Panc1 (cell line): ENCODE measurements around the gene MOB3C. TPM values are rescaled to one million over a fixed set of nuclear protein-coding genes. Genes with fewer than 3 reads are reported as not detected.

Experiments
- ATAC-seq: fragments of 200-7000 bp; cut with Tn5 transposase; 2 replicates; pipeline ENCODE4 v1.9.1; 2020; ENCODE audit warnings: mild to moderate bottlenecking, moderate library complexity
- BruUV-seq: library from RNA; stranded (reverse); fragments of 400-500 nt; replicated peaks from 2 replicates; lab custom pipeline; 2021; lab: Mats Ljungman, UMichigan
- CTCF ChIA-PET: fragments of 300-600 bp; sonication (Branson Sonifier 250); formaldehyde crosslinking; loops from one replicate; lab custom pipeline; 2022; ENCODE audit warnings: antibody characterized with exemption; lab: Charles Lee
- POLR2A ChIA-PET: fragments of 300-600 bp; sonication (Branson Sonifier 250); formaldehyde crosslinking; loops from one replicate; lab custom pipeline; 2022; ENCODE audit warnings: antibody characterized with exemption; lab: Charles Lee
- DNase-seq: peaks from one replicate; pipeline ENCODE4 v3.0.0-alpha.2; 2010; ENCODE audit warnings: low read depth, low spot score
- H3K27ac ChIP-seq: 2 replicates; pipeline ENCODE4 v1.5.1; 2011; ENCODE audit warnings: mild to moderate bottlenecking, low read length, inconsistent platforms
- H3K27me3 ChIP-seq: fragments of 200-500 bp; sonication (Bioruptor generic); 2 replicates; pipeline ENCODE4 v1.6.0; 2014; ENCODE audit warnings: low read length, inconsistent platforms; ENCODE audit not compliant: control insufficient read depth, insufficient read depth
- H3K36me3 ChIP-seq: fragments of 200-500 bp; sonication (Bioruptor generic); 2 replicates; pipeline ENCODE4 v1.5.1; 2014; ENCODE audit warnings: inconsistent platforms, mild to moderate bottlenecking, low read length, moderate library complexity; ENCODE audit not compliant: control insufficient read depth, insufficient read depth
- H3K4me1 ChIP-seq: 2 replicates; pipeline ENCODE4 v1.5.1; 2011; ENCODE audit warnings: inconsistent platforms, mild to moderate bottlenecking, low read length, moderate library complexity; ENCODE audit not compliant: control insufficient read depth, insufficient read depth
- H3K4me3 ChIP-seq, 2 experiments: 2 replicates each; pipeline ENCODE4 v1.5.1; 2011 to 2012; ENCODE audit warnings: low read depth in 2 of 2, low read length in 2 of 2, mild to moderate bottlenecking in 2 of 2, inconsistent platforms in 1 of 2, moderate library complexity in 1 of 2
- H3K9me3 ChIP-seq: fragments of 200-500 bp; sonication (Bioruptor generic); 2 replicates; pipeline ENCODE4 v1.5.1; 2014; ENCODE audit warnings: low read depth, mild to moderate bottlenecking, inconsistent platforms, low read length, moderate library complexity; ENCODE audit not compliant: control insufficient read depth, insufficient read depth
- POLR2AphosphoS5 ChIP-seq: IDR thresholded peaks from 2 replicates; pipeline ENCODE4 v1.6.1; 2012; ENCODE audit warnings: mild to moderate bottlenecking, low read depth, low read length, moderate library complexity
- SIN3A ChIP-seq: IDR thresholded peaks from 2 replicates; pipeline ENCODE4 v1.6.1; 2012; ENCODE audit warnings: low read depth, mild to moderate bottlenecking, low read length, moderate library complexity, borderline replicate concordance; ENCODE audit not compliant: insufficient read depth
- TCF7L2 ChIP-seq: IDR thresholded peaks from 2 replicates; pipeline ENCODE4 v1.6.1; 2011; ENCODE audit warnings: mild to moderate bottlenecking, low read depth, low read length, inconsistent platforms
- in situ Hi-C: cut with HindIII; loops from 2 replicates; pipeline ENCODE4 v1.10.0; 2016; ENCODE audit warnings: low sequenced_read_pairs, low pct_unique_long_range_greater_than_20kb
- intact Hi-C: fragments of 100-400 bp; cut with micrococcal nuclease; formaldehyde crosslinking; loops from one replicate; pipeline ENCODE4 v1.10.0; 2022; ENCODE audit not compliant: unreplicated experiment
- total RNA-seq: library from RNA; stranded (reverse); gene quantifications from one replicate; pipeline ENCODE4 v1.2.1, GENCODE V29; 2021; ENCODE audit not compliant: unreplicated experiment
- TF ChIP-seq, protein P1 (sequence below), 2 experiments: IDR thresholded peaks; 2 replicates each; pipeline ENCODE4 v1.6.1; 2011 to 2012; ENCODE audit warnings: low read depth in 2 of 2, control low read depth in 1 of 2, low read length in 1 of 2, mild to moderate bottlenecking in 1 of 2, moderate library complexity in 1 of 2; ENCODE audit not compliant: insufficient read depth in 1 of 2
- TF ChIP-seq, protein P2 (sequence below): fragments of 450-650 bp; IDR thresholded peaks from 2 replicates; pipeline ENCODE4 v1.5.1; 2017; ENCODE audit warnings: mild to moderate bottlenecking

The MOB3C gene
- total RNA-seq, 1 experiment from 2014 or later: 10.5 TPM

DNA sequence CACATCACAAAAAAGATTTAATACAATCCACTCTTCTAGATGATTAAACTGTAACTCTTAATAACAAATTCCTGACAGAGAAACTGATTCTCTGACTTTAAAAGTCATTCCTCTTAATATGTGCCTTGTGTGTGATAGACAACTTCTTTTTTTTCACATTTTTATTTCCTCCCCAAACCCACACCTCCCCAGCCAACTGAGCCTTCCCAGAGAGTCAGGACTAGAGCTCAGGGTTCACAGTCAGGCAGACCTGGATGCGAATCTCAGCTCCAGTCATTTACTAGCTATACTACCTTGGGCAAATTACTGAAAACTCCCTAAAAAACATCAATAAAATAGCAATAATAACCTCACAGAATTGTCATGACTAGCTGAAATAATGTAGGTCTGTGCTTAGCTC lies 37.4 kb upstream of the MOB3C start:
- no peak for DNase-seq
- Histone ChIP-seq H3K4me1 (peaks cover 5% of the 10 kb centered on the region; the same call in 1 of the 2 replicates), H3K27ac (peak overlapping the region; percentile 52; the same call in 1 of the 2 replicates), H3K27me3 (no peaks in the 10 kb centered on the region), H3K36me3 (peaks cover 16% of the 10 kb centered on the region), H3K4me3 (no peak overlapping the region), H3K9me3 (no peaks in the 10 kb centered on the region)
- no TSS peak for BruUV-seq
- TF ChIP-seq, protein P1, sequence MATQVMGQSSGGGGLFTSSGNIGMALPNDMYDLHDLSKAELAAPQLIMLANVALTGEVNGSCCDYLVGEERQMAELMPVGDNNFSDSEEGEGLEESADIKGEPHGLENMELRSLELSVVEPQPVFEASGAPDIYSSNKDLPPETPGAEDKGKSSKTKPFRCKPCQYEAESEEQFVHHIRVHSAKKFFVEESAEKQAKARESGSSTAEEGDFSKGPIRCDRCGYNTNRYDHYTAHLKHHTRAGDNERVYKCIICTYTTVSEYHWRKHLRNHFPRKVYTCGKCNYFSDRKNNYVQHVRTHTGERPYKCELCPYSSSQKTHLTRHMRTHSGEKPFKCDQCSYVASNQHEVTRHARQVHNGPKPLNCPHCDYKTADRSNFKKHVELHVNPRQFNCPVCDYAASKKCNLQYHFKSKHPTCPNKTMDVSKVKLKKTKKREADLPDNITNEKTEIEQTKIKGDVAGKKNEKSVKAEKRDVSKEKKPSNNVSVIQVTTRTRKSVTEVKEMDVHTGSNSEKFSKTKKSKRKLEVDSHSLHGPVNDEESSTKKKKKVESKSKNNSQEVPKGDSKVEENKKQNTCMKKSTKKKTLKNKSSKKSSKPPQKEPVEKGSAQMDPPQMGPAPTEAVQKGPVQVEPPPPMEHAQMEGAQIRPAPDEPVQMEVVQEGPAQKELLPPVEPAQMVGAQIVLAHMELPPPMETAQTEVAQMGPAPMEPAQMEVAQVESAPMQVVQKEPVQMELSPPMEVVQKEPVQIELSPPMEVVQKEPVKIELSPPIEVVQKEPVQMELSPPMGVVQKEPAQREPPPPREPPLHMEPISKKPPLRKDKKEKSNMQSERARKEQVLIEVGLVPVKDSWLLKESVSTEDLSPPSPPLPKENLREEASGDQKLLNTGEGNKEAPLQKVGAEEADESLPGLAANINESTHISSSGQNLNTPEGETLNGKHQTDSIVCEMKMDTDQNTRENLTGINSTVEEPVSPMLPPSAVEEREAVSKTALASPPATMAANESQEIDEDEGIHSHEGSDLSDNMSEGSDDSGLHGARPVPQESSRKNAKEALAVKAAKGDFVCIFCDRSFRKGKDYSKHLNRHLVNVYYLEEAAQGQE (IDR thresholded peaks at IDR 0.05; ENCODE audit: insufficient read depth in 1 of 2, low read depth in 2 of 2, low read length in 1 of 2): no peak
- no peak for TF ChIP-seq POLR2AphosphoS5
- TF ChIP-seq TCF7L2: no peak
- TF ChIP-seq, protein P2, sequence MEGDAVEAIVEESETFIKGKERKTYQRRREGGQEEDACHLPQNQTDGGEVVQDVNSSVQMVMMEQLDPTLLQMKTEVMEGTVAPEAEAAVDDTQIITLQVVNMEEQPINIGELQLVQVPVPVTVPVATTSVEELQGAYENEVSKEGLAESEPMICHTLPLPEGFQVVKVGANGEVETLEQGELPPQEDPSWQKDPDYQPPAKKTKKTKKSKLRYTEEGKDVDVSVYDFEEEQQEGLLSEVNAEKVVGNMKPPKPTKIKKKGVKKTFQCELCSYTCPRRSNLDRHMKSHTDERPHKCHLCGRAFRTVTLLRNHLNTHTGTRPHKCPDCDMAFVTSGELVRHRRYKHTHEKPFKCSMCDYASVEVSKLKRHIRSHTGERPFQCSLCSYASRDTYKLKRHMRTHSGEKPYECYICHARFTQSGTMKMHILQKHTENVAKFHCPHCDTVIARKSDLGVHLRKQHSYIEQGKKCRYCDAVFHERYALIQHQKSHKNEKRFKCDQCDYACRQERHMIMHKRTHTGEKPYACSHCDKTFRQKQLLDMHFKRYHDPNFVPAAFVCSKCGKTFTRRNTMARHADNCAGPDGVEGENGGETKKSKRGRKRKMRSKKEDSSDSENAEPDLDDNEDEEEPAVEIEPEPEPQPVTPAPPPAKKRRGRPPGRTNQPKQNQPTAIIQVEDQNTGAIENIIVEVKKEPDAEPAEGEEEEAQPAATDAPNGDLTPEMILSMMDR: no peak
- no peak for TF ChIP-seq SIN3A
- intact Hi-C loops (no loop called here), in situ Hi-C loops (no loop called here)
- ATAC-seq: no peak
- CTCF ChIA-PET: no interaction called here
- POLR2A ChIA-PET: no interaction called here

DNA sequence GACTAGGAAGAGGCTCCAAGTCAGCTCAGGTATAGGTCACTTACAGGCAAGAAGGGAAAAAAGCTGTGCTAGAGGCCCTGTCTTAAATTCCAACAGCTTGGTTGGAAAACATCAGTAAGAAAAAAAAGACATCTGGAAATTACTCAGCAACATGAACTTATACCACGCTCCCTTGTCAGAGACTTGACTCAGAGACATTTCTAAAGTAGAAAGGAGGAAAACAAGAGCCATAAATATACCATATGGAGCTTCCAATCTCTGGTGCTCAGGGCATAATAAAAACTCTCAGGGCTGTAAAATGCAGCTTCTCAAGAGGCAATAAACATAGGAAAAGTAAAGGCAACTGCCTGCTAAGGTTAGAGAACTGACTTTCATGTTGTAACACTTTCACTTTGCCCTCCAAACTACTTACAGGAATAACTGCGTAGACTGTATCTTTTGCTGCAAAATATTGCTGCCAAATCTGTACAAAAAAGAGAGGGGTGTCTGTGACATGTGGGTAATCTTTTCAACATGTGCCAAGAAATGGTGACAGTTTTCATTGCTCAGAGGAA lies 36.9 kb upstream of the MOB3C start:
- Histone ChIP-seq H3K4me1 (peaks cover 5% of the 10 kb centered on the region; the same call in 1 of the 2 replicates), H3K9me3 (no peaks in the 10 kb centered on the region), H3K27me3 (no peaks in the 10 kb centered on the region), H3K36me3 (peaks cover 16% of the 10 kb centered on the region), H3K27ac (peak overlapping the region; percentile 52), H3K4me3 (no peak overlapping the region)
- TF ChIP-seq POLR2AphosphoS5: no peak
- TF ChIP-seq TCF7L2: 0 out of 2 replicates have a peak, but pooled peaks have one; percentile 24
- intact Hi-C loops: no loop called here
- ATAC-seq (no peak), DNase-seq (no peak)
- BruUV-seq: no TSS peak
- POLR2A ChIA-PET: no interaction called here
- CTCF ChIA-PET: no interaction called here
- in situ Hi-C loops: no loop called here
